Smooth muscle cell (in vitro differentiated cells): ENCODE data around the gene MEF2B. TPM values are rescaled to one million over a fixed set of nuclear protein-coding genes. Genes with fewer than 3 reads are reported as not detected.

Source experiments
- DNase-seq: peaks from one replicate; lab custom pipeline; 2025; ENCODE audit not compliant: unreplicated experiment; lab: John Stamatoyannopoulos, UW
- H2AFZ ChIP-seq: fragments of 200-600 bp; sonication (generic); 2 replicates; pipeline ENCODE4 v1.6.0; 2016; ENCODE audit warnings: antibody characterized with exemption, low read depth, mild to moderate bottlenecking
- H3F3A ChIP-seq: fragments of 200-600 bp; sonication (generic); 2 replicates; pipeline ENCODE4 v1.6.0; 2017; ENCODE audit warnings: antibody characterized with exemption, low read depth
- H3K27ac ChIP-seq: fragments of 200-600 bp; sonication (generic); 2 replicates; pipeline ENCODE4 v1.5.1; 2016; ENCODE audit warnings: low read depth, mild to moderate bottlenecking
- H3K27me3 ChIP-seq: fragments of 200-600 bp; sonication (generic); 2 replicates; pipeline ENCODE4 v1.6.1; 2016; ENCODE audit warnings: low read depth, mild to moderate bottlenecking
- H3K36me3 ChIP-seq: fragments of 200-600 bp; sonication (generic); 2 replicates; pipeline ENCODE4 v1.5.1; 2016; ENCODE audit warnings: low read depth
- H3K4me1 ChIP-seq: fragments of 200-600 bp; sonication (generic); 2 replicates; pipeline ENCODE4 v1.5.1; 2016; ENCODE audit warnings: low read depth
- H3K4me2 ChIP-seq: fragments of 200-600 bp; sonication (generic); 2 replicates; pipeline ENCODE4 v1.6.0; 2016; ENCODE audit warnings: mild to moderate bottlenecking
- H3K4me3 ChIP-seq: fragments of 200-600 bp; sonication (generic); 2 replicates; pipeline ENCODE4 v1.5.1; 2016; ENCODE audit warnings: mild to moderate bottlenecking
- H3K79me2 ChIP-seq: fragments of 200-600 bp; sonication (generic); 2 replicates; pipeline ENCODE4 v1.6.0; 2016; ENCODE audit warnings: low read depth, mild to moderate bottlenecking
- H3K9ac ChIP-seq: fragments of 200-600 bp; sonication (generic); 2 replicates; pipeline ENCODE4 v1.6.0; 2016; ENCODE audit warnings: low read depth
- H3K9me3 ChIP-seq: fragments of 200-600 bp; sonication (generic); replicated peaks from 2 replicates; pipeline ENCODE4 v1.5.1; 2016; ENCODE audit warnings: low read depth
- H4K20me1 ChIP-seq: fragments of 200-600 bp; sonication (generic); 2 replicates; pipeline ENCODE4 v1.6.0; 2016; ENCODE audit warnings: low read depth
- CTCF ChIP-seq: fragments of 200-600 bp; sonication (generic); IDR thresholded peaks from 2 replicates; pipeline ENCODE4 v1.5.1; 2017; ENCODE audit warnings: borderline replicate concordance, mild to moderate bottlenecking, antibody characterized with exemption; ENCODE audit not compliant: insufficient read depth, poor library complexity, severe bottlenecking
- WGBS: methylation state at CpG from one replicate; pipeline ENCODE4 v1.1.7; 2016; ENCODE audit warnings: low lambda C conversion rate; 5-methylcytosine and 5-hydroxymethylcytosine counted together
- polyA plus RNA-seq: library from polyadenylated mRNA; unstranded; fragments of >200 nt; fragmentation: Nextera tagmentation; extraction: Ambion mirVana; gene quantifications from 2 replicates; pipeline ENCODE4 v1.2.1, GENCODE V29; 2016
- total RNA-seq: library from RNA; depleted of rRNA; stranded (reverse); fragments of >200 nt; gene quantifications from 2 replicates; pipeline ENCODE4 v1.2.3, GENCODE V29; 2014

Gene MEF2B
- total and polyA plus RNA-seq, 2 experiments from 2014 or later, result 2.9 TPM; not detected in 1

DNA sequence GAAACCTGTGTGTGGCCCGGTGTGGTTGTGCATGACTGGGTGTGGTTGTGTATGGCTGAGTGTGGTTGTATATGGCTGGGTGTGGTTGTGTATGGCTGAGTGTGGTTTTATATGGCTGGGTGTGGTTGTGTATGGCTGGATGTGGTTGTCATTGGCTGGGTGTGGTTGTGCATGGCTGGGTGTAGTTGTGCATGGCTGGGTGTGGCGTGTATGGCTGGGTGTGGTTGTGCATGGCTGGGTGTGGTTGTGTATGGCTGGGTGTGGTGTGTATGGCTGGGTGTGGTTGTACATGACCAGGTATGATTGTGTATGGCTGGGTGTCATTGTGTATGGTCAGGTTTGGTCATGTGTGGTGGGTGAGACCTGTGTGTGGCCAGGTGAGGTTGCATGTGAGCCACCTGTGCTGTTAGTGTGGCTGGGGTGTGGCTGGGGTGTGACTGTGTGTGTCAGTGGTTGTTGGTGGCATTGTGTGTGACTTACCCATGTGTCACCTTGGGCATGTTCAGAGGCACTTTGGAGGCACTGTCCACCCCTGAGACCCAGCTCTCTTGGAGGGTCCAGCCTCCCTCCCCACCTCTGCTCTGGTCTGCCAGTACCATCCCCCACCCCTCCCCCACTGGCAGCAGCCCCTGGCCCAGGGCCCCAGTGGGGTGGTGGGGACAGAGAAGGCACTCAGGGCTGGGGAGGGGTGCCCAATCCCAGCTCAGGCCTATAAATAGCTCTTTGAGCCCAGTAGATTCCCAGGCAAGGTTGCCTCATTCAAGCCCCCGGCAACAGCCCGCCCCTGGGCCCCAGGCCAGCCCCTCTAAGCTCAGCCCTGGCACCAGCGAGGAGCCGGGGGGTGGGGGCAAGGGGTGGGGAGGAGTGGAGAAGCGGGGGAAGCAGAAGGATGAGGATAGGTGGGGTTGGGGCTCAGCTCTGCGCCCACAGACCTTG lies 37.8 kb upstream of the MEF2B start:
- peaks cover 27% of the 10 kb centered on the region for H3K27me3 ChIP-seq
- no peaks in the 10 kb centered on the region for H3F3A ChIP-seq
- no peak for TF ChIP-seq CTCF
- no peaks in the 10 kb centered on the region for H3K9me3 ChIP-seq
- no peak overlapping the region for H3K4me2 ChIP-seq
- peaks cover under 1% of the 10 kb centered on the region for H3K4me1 ChIP-seq
- H3K4me3 ChIP-seq, result no peak overlapping the region
- no peaks in the 10 kb centered on the region for H3K79me2 ChIP-seq
- H3K36me3 ChIP-seq, result no peaks in the 10 kb centered on the region
- no peak for DNase-seq
- H4K20me1 ChIP-seq, result no peaks in the 10 kb centered on the region
- no peak overlapping the region for H2AFZ ChIP-seq
- no peak overlapping the region for H3K27ac ChIP-seq
- H3K9ac ChIP-seq, result no peak overlapping the region
- WGBS, result 95% methylated on average over 2 of the region's 8 CpGs

GRCh38 chr19:19206938-19207337 lies 36.9 kb upstream of the MEF2B start:
- Histone ChIP-seq H3F3A (no peaks in the 10 kb centered on the region), H4K20me1 (no peaks in the 10 kb centered on the region), H3K9me3 (no peaks in the 10 kb centered on the region), H3K4me1 (peaks cover 7% of the 10 kb centered on the region), H3K27ac (no peak overlapping the region), H3K4me3 (no peak overlapping the region), H3K27me3 (peaks cover 17% of the 10 kb centered on the region), H3K9ac (no peak overlapping the region), H3K79me2 (no peaks in the 10 kb centered on the region), H3K4me2 (no peak overlapping the region), H2AFZ (no peak overlapping the region), H3K36me3 (no peaks in the 10 kb centered on the region)
- no peak for TF ChIP-seq CTCF
- DNase-seq, result no peak
- WGBS, result 74% methylated on average over 5 of the region's 5 CpGs

DNA sequence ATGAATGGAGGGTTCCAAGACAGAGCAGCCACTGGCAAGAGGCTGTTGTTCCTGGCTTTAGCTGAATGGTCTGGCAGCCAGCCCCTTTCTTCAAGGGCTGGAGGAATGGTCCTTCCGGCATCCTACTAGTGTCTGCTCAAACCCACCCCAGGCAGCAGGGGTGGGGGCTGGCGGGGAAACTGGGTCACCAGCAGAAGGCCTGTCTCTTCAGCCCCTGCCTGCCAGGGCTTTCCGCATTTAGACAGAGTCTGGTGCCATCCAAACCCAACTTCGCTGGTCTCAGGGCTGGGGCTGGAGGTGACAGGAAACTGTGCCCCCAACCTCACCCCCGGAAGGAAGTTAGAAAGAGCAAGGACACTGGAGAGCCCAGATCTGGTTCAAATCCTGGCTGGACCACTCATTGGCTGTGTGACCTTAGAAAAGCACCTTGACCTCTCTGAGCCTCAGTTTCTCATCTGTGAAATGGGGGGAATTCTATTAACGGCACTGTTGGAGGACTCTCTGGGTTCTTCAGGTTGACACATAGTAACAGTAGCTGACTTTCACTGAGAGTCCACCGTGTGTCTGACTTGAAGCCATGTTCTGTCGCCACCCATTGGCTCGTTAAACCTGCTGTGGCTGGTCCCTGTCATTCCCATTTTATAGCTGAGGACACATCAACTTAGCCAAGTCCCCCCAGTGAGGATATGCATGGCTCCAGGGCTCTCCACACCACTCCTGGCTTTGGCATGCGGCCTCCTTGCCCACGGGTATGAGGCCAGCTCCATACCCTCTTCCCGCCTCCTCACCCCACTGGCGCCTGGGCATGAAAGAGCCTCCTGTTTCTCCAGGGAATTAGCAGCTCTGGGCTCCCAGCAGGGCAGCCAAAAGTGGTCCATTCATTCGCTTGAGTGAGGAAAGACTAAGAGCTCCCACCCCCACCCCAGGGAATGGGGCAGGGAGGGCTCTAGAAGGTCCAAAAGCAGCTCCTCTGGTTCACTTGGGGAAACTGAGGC lies 35.6 kb upstream of the MEF2B start:
- peaks cover 5% of the 10 kb centered on the region for H3K27me3 ChIP-seq
- H2AFZ ChIP-seq, result no peak overlapping the region
- no peak for TF ChIP-seq CTCF
- H3K9me3 ChIP-seq, result no peaks in the 10 kb centered on the region
- no peaks in the 10 kb centered on the region for H4K20me1 ChIP-seq
- no peaks in the 10 kb centered on the region for H3K79me2 ChIP-seq
- no peak overlapping the region for H3K9ac ChIP-seq
- H3K4me2 ChIP-seq, result no peak overlapping the region
- H3F3A ChIP-seq, result no peaks in the 10 kb centered on the region
- H3K27ac ChIP-seq, result no peak overlapping the region
- no peak for DNase-seq
- peaks cover 7% of the 10 kb centered on the region for H3K4me1 ChIP-seq
- no peaks in the 10 kb centered on the region for H3K36me3 ChIP-seq
- H3K4me3 ChIP-seq, result no peak overlapping the region
- WGBS, result 71% methylated on average over 14 of the region's 14 CpGs
